ENCODE measurements around the gene MGARP. TPM values are rescaled to one million over a fixed set of nuclear protein-coding genes. Genes with fewer than 3 reads are reported as not detected.

MGARP gene
- total RNA-seq = 15.4 and 32.9 TPM in 2 replicates

DNA sequence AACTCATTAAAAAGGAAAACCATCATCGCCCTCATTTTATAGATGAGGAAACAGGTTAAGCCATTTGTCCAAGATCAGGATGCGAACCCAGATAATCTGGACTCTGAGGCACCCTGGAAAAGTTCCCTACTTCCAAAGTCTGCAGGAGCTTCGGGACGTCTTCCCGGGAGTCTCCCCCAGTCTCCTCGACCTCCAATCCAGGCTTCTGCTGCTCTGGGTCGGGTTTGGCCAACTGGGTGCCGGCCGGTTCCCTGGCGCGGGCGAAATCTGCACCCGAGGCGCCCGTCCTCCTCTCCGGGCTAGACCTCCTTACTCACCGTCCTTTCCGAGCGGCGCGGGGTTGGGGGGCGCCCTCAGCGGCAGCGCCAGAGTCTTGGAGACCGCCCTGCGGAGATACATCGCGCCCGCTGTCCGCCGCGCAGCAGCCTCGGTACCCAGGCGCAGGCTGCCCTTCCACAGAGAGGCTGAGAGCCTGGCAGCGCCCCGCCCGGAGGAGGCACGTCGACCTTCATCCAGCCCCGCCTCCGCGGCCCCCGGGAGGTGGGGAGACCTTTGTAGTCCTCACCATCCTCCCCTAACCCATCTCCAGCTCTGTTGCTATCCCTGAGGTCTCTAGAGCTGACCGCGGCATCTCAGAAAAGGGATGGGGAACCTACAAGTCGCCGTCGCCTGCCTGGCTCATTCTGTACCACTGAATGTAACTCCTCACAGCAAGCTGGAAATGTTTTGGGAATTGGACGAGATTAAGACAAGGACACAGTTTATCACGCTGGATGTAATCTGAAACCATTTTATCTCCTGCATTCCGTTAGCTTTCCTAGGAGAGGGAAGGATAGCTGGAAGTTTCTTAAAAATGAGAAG, at the start of gene MGARP:
MGARP (minus strand) TSS at position 466 of the 861 bp plus-strand sequence; CDS start at position 399, 67 bp downstream.

DNA sequence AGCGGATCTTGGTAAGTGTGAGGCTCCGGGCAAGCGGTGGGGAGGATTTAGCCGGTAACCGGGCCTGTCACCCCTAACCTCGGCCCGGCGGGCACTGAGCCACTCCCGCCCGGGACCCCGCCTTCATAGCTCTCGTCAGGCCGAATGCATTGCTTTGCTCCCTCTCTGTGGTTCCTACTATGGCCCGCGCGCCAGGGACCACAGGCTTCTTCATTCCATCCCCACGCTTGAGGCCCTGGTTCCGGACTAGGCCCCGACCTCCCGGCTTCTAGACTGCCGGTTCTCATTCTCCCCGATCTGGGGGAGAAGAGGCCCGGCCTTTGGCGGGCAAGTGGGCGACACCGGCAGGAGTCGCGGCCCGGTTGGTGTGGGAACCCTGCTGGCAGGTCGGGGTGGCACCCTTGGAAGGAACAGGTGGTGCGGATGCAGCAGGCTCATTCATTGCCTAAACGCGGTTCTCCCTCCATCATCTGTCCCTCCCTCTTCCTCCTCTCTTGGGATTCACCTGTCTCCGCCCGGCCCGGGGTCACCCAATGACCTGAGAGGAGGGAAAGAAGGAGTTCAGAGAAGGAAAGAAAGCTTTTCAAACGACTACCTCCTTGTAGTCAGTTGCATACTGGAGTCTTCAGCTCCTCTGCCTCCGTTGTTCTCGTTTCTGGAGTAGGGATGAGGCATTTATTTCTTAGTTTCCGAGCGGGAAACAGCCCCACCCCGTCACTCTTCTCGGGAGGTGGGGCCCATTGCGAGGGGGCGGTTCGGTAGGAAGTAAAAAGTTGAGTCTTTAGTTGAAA, 22.0 kb upstream of the MGARP start, which contains the start of gene NDUFC1:
NDUFC1 (minus strand) TSS at position 657 of the 791 bp plus-strand sequence. CDS start 6,679 bp downstream, outside the sequence.

GRCh38 chr4:139301113-139301820, 21.2 kb upstream of the MGARP start, which contains the start of gene NAA15:
Gene NAA15 (plus strand): TSS chr4:139301505. CDS start chr4:139301778, 273 bp downstream.

Other genes with a start within 250 kb of the MGARP start
- gene ELF2, start 103.0 kb downstream of the MGARP start, total RNA-seq = 32.1 and 37.6 TPM in 2 replicates
- gene NAA15, start 21.3 kb upstream of the MGARP start, total RNA-seq = 32.2 and 33.8 TPM in 2 replicates
- gene NDUFC1, start 22.3 kb upstream of the MGARP start, total RNA-seq = 59.0 and 84.3 TPM in 2 replicates
- gene RAB33B, start 173.9 kb upstream of the MGARP start, total RNA-seq = 17.3 and 17.9 TPM in 2 replicates